NCI-H69 (cell line): Measurements from ENCODE around the gene AK4.
"Not testable (repeated sequence)": the region's sequence is repeated elsewhere in the genome, so short reads cannot be mapped to it uniquely, and the experiment has no call there.

Source experiments
- DNase-seq: peaks from one replicate; lab custom pipeline; 2025; lab: John Stamatoyannopoulos, UW

AK4 gene

DNA sequence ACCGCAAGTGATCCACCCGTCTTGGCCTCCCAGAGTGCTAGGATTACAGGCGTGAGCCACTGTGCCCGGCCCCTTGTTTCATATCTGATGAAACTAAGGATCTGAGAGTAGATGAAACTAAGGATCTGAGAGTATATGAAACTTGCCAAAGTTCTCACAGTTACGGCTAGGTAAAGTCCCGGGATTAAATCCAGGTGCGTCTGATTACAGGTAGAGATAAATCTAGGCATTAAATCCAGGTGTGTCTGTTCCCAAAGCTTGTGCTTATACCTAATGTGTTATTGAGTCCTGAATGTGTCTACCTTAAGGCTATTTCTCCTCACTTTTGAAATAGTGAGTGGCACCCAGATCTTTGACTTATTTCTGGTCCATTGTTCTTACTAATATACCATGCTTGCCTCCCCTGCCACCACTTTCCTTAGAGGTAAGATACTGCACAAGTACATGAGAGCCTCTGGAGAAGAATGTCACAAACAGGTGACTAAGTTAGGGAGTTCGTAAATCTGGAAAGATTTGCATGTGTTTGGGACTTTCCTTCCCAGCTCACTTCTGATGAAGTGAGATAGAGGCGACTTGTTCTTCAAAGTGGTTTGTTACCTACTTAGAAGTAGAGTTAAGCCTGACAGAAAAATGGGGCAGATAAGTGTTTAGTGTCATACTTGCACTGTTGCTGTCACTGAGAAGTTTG, 66.5 kb downstream of the AK4 start:
- DNase-seq = no peak

DNA sequence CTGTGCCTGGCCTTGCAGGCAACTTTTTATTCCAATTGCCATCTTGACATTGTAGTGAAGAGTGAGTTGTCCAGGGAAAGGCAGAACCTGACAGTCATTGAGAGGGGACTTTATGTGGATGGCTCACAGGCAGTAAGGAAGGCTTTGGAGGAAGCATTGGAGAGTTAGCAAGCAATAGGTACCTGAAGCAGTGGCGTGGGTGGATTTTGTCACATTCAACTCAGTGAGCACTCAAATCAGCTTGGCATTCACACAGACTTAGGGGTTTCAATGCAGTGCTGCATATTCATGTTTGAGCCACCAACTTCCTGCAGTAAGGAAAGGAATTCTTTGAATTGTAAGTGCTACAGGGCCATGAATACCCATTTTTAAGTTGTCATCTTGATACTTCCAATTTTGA, 69.0 kb downstream of the AK4 start:
- no peak for DNase-seq

GRCh38 chr1:65221638-65222339, 73.8 kb downstream of the AK4 start:
- no peak for DNase-seq

- DNase-seq = no peak
Observed at GRCh38 chr1:65222340-65222940, 74.4 kb downstream of the AK4 start.

DNA sequence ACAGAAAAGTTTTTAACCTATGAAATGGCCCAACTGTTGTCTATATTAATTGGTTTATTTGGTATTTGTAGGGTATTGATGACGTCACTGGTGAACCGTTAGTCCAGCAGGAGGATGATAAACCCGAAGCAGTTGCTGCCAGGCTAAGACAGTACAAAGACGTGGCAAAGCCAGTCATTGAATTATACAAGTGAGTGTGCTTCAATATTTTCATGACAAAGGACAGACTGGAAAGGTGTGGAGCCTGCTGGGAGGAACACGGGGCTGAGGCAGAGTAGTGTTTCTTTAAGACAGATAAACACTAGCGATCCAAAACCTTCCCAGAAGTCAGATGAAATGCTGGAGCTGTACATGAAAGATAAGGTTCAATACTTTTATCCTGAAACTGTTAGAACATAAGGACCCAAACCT, 76.7 kb downstream of the AK4 start:
- no peak for DNase-seq

GRCh38 chr1:65225179-65225578, 77.2 kb downstream of the AK4 start:
- DNase-seq = no peak

DNA sequence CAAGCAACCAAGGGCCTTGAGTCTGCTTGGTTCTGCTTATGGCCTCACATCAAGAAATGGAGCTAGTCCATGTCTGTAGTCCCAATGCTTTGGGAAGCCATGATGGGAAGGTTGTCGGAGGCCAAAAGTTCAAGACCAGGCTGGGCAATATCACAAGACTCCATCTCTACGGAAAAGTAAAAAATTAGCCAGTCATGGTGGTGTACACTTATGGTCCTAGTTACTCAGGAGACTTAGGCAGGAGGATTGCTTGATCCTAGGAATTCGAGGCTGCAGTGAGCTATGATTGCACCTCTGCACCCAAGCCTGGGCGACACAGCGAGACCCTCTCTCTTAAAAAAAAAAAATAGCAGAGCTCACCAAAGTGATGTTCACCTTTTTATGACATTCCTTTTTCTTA, 81.2 kb downstream of the AK4 start:
- DNase-seq = no peak

- peak; percentile 3 for DNase-seq
Observed at GRCh38 chr1:65229754-65230339, 81.8 kb downstream of the AK4 start.

DNA sequence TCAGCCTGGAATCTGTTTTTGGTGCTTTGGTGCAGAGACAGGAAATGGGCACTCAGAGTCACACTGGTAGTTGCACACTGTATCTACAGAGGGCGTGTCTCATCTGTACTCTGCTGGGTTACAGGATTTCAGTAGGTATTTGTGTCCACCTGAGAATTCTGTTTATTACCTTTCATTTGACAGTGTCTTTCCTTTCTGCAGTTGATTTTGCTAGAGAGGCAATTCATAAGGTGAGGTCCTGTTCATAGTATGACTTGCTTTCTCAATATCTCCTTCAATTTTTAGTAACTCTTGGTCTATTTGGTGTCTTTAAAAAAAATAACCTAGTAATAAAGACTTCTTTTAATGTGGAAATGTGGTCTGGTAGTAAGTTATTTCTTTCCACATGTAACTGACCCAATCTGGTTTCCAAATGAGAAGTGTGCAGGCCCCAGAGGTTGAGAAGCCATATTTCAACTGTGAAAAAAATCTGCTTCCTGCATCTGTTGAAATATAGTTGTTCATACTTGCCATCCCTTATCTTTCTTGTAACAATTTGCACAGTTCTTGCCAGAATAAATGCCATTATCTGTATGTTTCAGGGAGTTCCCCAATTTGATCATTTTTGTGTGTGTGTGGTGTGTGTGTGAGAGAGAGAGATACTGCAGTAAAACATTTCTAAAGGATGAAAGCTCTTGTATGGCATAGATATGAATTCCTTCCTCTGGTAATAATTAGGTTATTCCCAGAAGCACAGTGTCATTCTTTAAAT, 82.9 kb downstream of the AK4 start:
- peak; percentile 10 for DNase-seq

- DNase-seq = no peak
Observed at GRCh38 chr1:65231718-65232330, 83.8 kb downstream of the AK4 start.

GRCh38 chr1:65232461-65232990, 84.5 kb downstream of the AK4 start:
- no peak for DNase-seq

GRCh38 chr1:65233782-65234181, 85.8 kb downstream of the AK4 start:
- DNase-seq = no peak

- peak; percentile 56 for DNase-seq
Observed at GRCh38 chr1:65235867-65236805, 88.1 kb downstream of the AK4 start.

DNA sequence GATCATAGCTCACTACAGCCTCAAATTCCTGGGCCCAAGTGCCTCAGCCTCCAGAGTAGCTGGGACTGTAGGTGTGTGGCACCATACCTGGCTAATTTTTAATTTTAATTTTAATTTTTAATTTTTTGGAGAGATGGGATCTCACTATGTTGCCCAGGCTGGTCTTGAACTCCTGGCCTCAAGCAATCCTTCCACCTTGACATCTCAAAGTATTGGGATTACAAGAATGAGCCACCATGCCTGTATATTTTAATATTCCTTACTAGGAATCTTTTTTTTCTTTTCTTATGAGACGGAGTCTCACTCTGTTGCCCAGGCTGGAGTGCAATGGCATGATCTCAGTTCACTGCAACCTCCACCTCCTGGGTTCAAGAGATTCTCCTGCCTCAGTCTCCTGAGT, 89.1 kb downstream of the AK4 start:
- DNase-seq = not testable (repeated sequence)

DNA sequence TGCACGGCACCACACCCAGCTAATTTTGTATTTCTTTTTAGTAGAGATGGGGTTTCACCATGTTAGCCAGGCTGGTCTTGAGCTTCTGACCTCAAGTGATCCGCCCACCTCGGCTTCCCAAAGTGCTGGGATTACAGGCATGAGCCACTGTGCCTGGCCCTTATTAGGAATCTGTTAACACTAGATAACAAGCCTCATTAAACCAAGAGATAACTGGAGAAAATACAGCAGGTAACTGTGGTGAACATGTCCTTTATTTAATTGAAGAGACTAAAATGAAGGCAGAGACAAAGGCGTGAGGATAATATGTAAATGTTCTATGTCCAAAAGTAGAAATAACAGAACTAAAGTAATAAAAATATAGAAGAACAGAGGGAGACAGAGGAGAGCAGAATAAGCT, 89.5 kb downstream of the AK4 start:
- no peak for DNase-seq

- no peak for DNase-seq
Observed at GRCh38 chr1:65238010-65238409, 90.0 kb downstream of the AK4 start.

- no peak for DNase-seq
Observed at GRCh38 chr1:65243491-65243890, 95.5 kb downstream of the AK4 start.

- DNase-seq = no peak
Observed at GRCh38 chr1:65245295-65245694, 97.3 kb downstream of the AK4 start.

GRCh38 chr1:65247419-65248359, 99.7 kb downstream of the AK4 start:
- DNase-seq = peak; percentile 5
